Adrenal gland (tissue), 5 donors: ENCODE results near the gene SLC9A5.

Source experiments
- CTCF ChIP-seq, 6 experiments: fragments of 450-650 bp in 4 of 6; fragments of 200-600 bp in 2 of 6; sonication (generic) in 1 of 6; IDR thresholded peaks; 1 replicate in 5 of 6; 2 replicates in 1 of 6; pipeline versions ENCODE4 v1.5.1 to v1.8.0; 2016 to 2021; ENCODE audit warnings: antibody characterized with exemption in 6 of 6, mild to moderate bottlenecking in 2 of 6, moderate library complexity in 1 of 6
- POLR2A ChIP-seq, 2 donors: fragments of 450-650 bp; IDR thresholded peaks; one replicate each; pipeline ENCODE4 v1.6.1; 2017; ENCODE audit warnings: antibody characterized with exemption in 2 of 2, mild to moderate bottlenecking in 2 of 2, moderate library complexity in 1 of 2
- donor health status: DM: no; HTN: no; CAD: no.

- no peak for TF ChIP-seq CTCF (IDR thresholded peaks at IDR 0.05)
- no peak for TF ChIP-seq POLR2A (IDR thresholded peaks at IDR 0.05)
Measured at GRCh38 chr16:67312719-67313118, 63.9 kb downstream of the SLC9A5 start.
